Measurements from ENCODE around the gene TFCP2L1.

Gene TFCP2L1

GRCh38 chr2:121289271-121289670 is 4.3 kb upstream of the TFCP2L1 start:
- TF ChIP-seq CTBP1 (IDR thresholded peaks at IDR 0.05; ENCODE audit: borderline replicate concordance), result no peak
- POLR2A ChIA-PET, result no interaction called here
- CTCF ChIA-PET, result no interaction called here
- DNase-seq (ENCODE audit: extremely low spot score), result no peak

- CTCF ChIA-PET, result no interaction called here
- no peak for DNase-seq (ENCODE audit: extremely low spot score)
- POLR2A ChIA-PET, result no interaction called here
- TF ChIP-seq BHLHE40 (IDR thresholded peaks at IDR 0.05; ENCODE audit: borderline replicate concordance), result no peak
- TF ChIP-seq FOXK2 (IDR thresholded peaks at IDR 0.05), result no peak
- no peak for TF ChIP-seq ELF4 (IDR thresholded peaks at IDR 0.05)
- no peak for TF ChIP-seq FOXM1 (IDR thresholded peaks at IDR 0.05; ENCODE audit: borderline replicate concordance)
- TF ChIP-seq ARNT (IDR thresholded peaks at IDR 0.05), result no peak
- TF ChIP-seq NFRKB (IDR thresholded peaks at IDR 0.05), result no peak
- no peak for TF ChIP-seq PKNOX1 (IDR thresholded peaks at IDR 0.05)
- TF ChIP-seq LEF1 (IDR thresholded peaks at IDR 0.05; ENCODE audit: borderline replicate concordance), result no peak
- no peak for TF ChIP-seq CTBP1 (IDR thresholded peaks at IDR 0.05; ENCODE audit: borderline replicate concordance)
Measured at GRCh38 chr2:121288454-121289231, 3.6 kb upstream of the TFCP2L1 start.

GRCh38 chr2:121287956-121288355 is 3.0 kb upstream of the TFCP2L1 start:
- ChIA-PET POLR2A (no interaction called here), CTCF (interaction anchor here (0.6 kb wide), 1 partner anchor 101 kb away, joined by 3 read pairs; no protein-coding TSS in a partner anchor)
- TF ChIP-seq ELF4 (IDR thresholded peaks at IDR 0.05) (no peak), SP1 (IDR thresholded peaks at IDR 0.05) (no peak), CTBP1 (IDR thresholded peaks at IDR 0.05; ENCODE audit: borderline replicate concordance) (no peak), ZNF384 (IDR thresholded peaks at IDR 0.05) (no peak), BHLHE40 (IDR thresholded peaks at IDR 0.05; ENCODE audit: borderline replicate concordance) (no peak), SUZ12 (IDR thresholded peaks at IDR 0.05) (no peak), NFRKB (IDR thresholded peaks at IDR 0.05) (no peak), LEF1 (IDR thresholded peaks at IDR 0.05; ENCODE audit: borderline replicate concordance) (no peak)
- no peak for DNase-seq (ENCODE audit: extremely low spot score)

- no peak for DNase-seq (ENCODE audit: extremely low spot score)
- POLR2A ChIA-PET, result no interaction called here
- TF ChIP-seq ZNF384 (IDR thresholded peaks at IDR 0.05), result no peak
- no peak for TF ChIP-seq FOXK2 (IDR thresholded peaks at IDR 0.05)
- TF ChIP-seq SP1 (IDR thresholded peaks at IDR 0.05), result no peak
- no peak for TF ChIP-seq LEF1 (IDR thresholded peaks at IDR 0.05; ENCODE audit: borderline replicate concordance)
- no peak for TF ChIP-seq TARDBP (IDR thresholded peaks at IDR 0.05)
- no peak for TF ChIP-seq ELF4 (IDR thresholded peaks at IDR 0.05)
- CTCF ChIA-PET, result interaction anchor here (0.5 to 0.8 kb wide), 3 partner anchors 101 to 353 kb away, joined by 3 to 4 read pairs (median 3); no protein-coding TSS in a partner anchor
Measured at GRCh38 chr2:121287146-121287798, 2.3 kb upstream of the TFCP2L1 start.

GRCh38 chr2:121286506-121286905 is 1.5 kb upstream of the TFCP2L1 start:
- DNase-seq (ENCODE audit: extremely low spot score), result no peak
- TF ChIP-seq SUZ12 (IDR thresholded peaks at IDR 0.05) (no peak), ELF4 (IDR thresholded peaks at IDR 0.05) (no peak), BHLHE40 (IDR thresholded peaks at IDR 0.05; ENCODE audit: borderline replicate concordance) (no peak), PKNOX1 (IDR thresholded peaks at IDR 0.05) (no peak), TARDBP (IDR thresholded peaks at IDR 0.05) (no peak), L3MBTL2 (conservative IDR thresholded peaks at IDR 0.05) (no peak), HDGF (IDR thresholded peaks at IDR 0.05; ENCODE audit: borderline replicate concordance) (no peak), NFRKB (IDR thresholded peaks at IDR 0.05) (no peak), ZNF384 (IDR thresholded peaks at IDR 0.05) (no peak), SP1 (IDR thresholded peaks at IDR 0.05) (no peak), FOXA1 (IDR thresholded peaks at IDR 0.05) (no peak), FOXM1 (IDR thresholded peaks at IDR 0.05; ENCODE audit: borderline replicate concordance) (no peak), ARNT (IDR thresholded peaks at IDR 0.05) (no peak), FOXK2 (IDR thresholded peaks at IDR 0.05) (no peak), LEF1 (IDR thresholded peaks at IDR 0.05; ENCODE audit: borderline replicate concordance) (no peak), CTBP1 (IDR thresholded peaks at IDR 0.05; ENCODE audit: borderline replicate concordance) (no peak)
- CTCF ChIA-PET, result interaction anchor here (0.8 kb wide), 1 partner anchor 158 kb away, joined by 4 read pairs; no protein-coding TSS in a partner anchor
- POLR2A ChIA-PET, result no interaction called here

GRCh38 chr2:121285926-121286325 is 924 bp upstream of the TFCP2L1 start:
- TF ChIP-seq TARDBP (IDR thresholded peaks at IDR 0.05), result no peak
- TF ChIP-seq ELF4 (IDR thresholded peaks at IDR 0.05), result no peak
- TF ChIP-seq HDGF (IDR thresholded peaks at IDR 0.05; ENCODE audit: borderline replicate concordance), result no peak
- no peak for TF ChIP-seq CTBP1 (IDR thresholded peaks at IDR 0.05; ENCODE audit: borderline replicate concordance)
- TF ChIP-seq ZNF384 (IDR thresholded peaks at IDR 0.05), result no peak
- no peak for TF ChIP-seq ARNT (IDR thresholded peaks at IDR 0.05)
- TF ChIP-seq BHLHE40 (IDR thresholded peaks at IDR 0.05; ENCODE audit: borderline replicate concordance), result no peak
- TF ChIP-seq SUZ12 (IDR thresholded peaks at IDR 0.05), result no peak
- no peak for TF ChIP-seq NFRKB (IDR thresholded peaks at IDR 0.05)
- no peak for TF ChIP-seq LEF1 (IDR thresholded peaks at IDR 0.05; ENCODE audit: borderline replicate concordance)
- no peak for TF ChIP-seq FOXM1 (IDR thresholded peaks at IDR 0.05; ENCODE audit: borderline replicate concordance)
- no peak for TF ChIP-seq FOXA1 (IDR thresholded peaks at IDR 0.05)
- ChIA-PET CTCF (no interaction called here), POLR2A (no interaction called here)
- no peak for DNase-seq (ENCODE audit: extremely low spot score)
